ENCODE measurements around the gene NELFA. TPM values are rescaled to one million over a fixed set of nuclear protein-coding genes. Genes with fewer than 3 reads are reported as not detected.
"Not testable (repeated sequence)": the region's sequence is repeated elsewhere in the genome, so short reads cannot be mapped to it uniquely, and the experiment has no call there.

The NELFA gene
- total and polyA plus RNA-seq, 2 experiments from 2014 or later, result 54.4 to 71.4 TPM

GRCh38 chr4:2025817-2026216, 17.0 kb upstream of the NELFA start:
- no peak for TF ChIP-seq CTCF (IDR thresholded peaks at IDR 0.05; ENCODE audit: low read depth, low read length)
- H3K9me3 ChIP-seq (ENCODE audit: low read depth), result no peaks in the 10 kb centered on the region
- DNase-seq (ENCODE audit: low read depth in 1 of 2, low spot score in 1 of 2), result no peak
- no peak overlapping the region for H3K4me3 ChIP-seq
- H3K36me3 ChIP-seq, result no peaks in the 10 kb centered on the region
- H3K27ac ChIP-seq, result no peak overlapping the region
- peaks cover 13% of the 10 kb centered on the region for H3K4me1 ChIP-seq (ENCODE audit: low read depth)
- no peaks in the 10 kb centered on the region for H3K27me3 ChIP-seq

GRCh38 chr4:2024683-2025082, 15.9 kb upstream of the NELFA start:
- H3K4me1 ChIP-seq (ENCODE audit: low read depth), result peaks cover 14% of the 10 kb centered on the region
- no peaks in the 10 kb centered on the region for H3K36me3 ChIP-seq
- H3K4me3 ChIP-seq, result no peak overlapping the region
- no peaks in the 10 kb centered on the region for H3K27me3 ChIP-seq
- DNase-seq (ENCODE audit: low read depth in 1 of 2, low spot score in 1 of 2), result no peak
- no peak for TF ChIP-seq CTCF (IDR thresholded peaks at IDR 0.05; ENCODE audit: low read depth, low read length)
- H3K27ac ChIP-seq, result no peak overlapping the region
- no peaks in the 10 kb centered on the region for H3K9me3 ChIP-seq (ENCODE audit: low read depth)

GRCh38 chr4:2021358-2022018, 12.7 kb upstream of the NELFA start:
- Histone ChIP-seq H3K4me1 (ENCODE audit: low read depth) (peaks cover 14% of the 10 kb centered on the region), H3K27ac (peak overlapping the region; percentile 97)
- DNase-seq (ENCODE audit: low read depth in 1 of 2, low spot score in 1 of 2), result peak; percentile 62 to 92
- H3K9me3 ChIP-seq (ENCODE audit: low read depth); H3K4me3 ChIP-seq; H3K36me3 ChIP-seq; H3K27me3 ChIP-seq: not testable (repeated sequence)
- peak; percentile 3 for TF ChIP-seq CTCF (IDR thresholded peaks at IDR 0.05; ENCODE audit: low read depth, low read length)

- no peaks in the 10 kb centered on the region for H3K27me3 ChIP-seq
- no peaks in the 10 kb centered on the region for H3K36me3 ChIP-seq
- H3K27ac ChIP-seq, result no peak overlapping the region
- no peak for TF ChIP-seq CTCF (IDR thresholded peaks at IDR 0.05; ENCODE audit: low read depth, low read length)
- H3K4me1 ChIP-seq (ENCODE audit: low read depth), result peaks cover 3% of the 10 kb centered on the region
- no peaks in the 10 kb centered on the region for H3K9me3 ChIP-seq (ENCODE audit: low read depth)
- no peak for DNase-seq (ENCODE audit: low read depth in 1 of 2, low spot score in 1 of 2)
- H3K4me3 ChIP-seq, result no peak overlapping the region
Observed at GRCh38 chr4:2015008-2015407, 6.2 kb upstream of the NELFA start.

- no peak for TF ChIP-seq CTCF (IDR thresholded peaks at IDR 0.05; ENCODE audit: low read depth, low read length)
- DNase-seq (ENCODE audit: low read depth in 1 of 2, low spot score in 1 of 2), result peak in 1 of 2 donors; percentile 66
- H3K27me3 ChIP-seq, result no peaks in the 10 kb centered on the region
- no peaks in the 10 kb centered on the region for H3K36me3 ChIP-seq
- H3K4me1 ChIP-seq (ENCODE audit: low read depth), result peaks cover 7% of the 10 kb centered on the region
- H3K27ac ChIP-seq, result no peak overlapping the region
- no peak overlapping the region for H3K4me3 ChIP-seq
- no peaks in the 10 kb centered on the region for H3K9me3 ChIP-seq (ENCODE audit: low read depth)
Observed at GRCh38 chr4:2011583-2011982, 2.8 kb upstream of the NELFA start.
